HG03196 (cell line): ENCODE data around the gene CNRIP1.

ENCODE experiments used
- ATAC-seq: cut with Tn5 transposase; IDR thresholded peaks from one replicate; pipeline ENCODE4 v1.9.1; 2021; ENCODE audit not compliant: unreplicated experiment

CNRIP1 gene

GRCh38 chr2:68293024-68293423 is 26.7 kb downstream of the CNRIP1 start:
- ATAC-seq = no peak

DNA sequence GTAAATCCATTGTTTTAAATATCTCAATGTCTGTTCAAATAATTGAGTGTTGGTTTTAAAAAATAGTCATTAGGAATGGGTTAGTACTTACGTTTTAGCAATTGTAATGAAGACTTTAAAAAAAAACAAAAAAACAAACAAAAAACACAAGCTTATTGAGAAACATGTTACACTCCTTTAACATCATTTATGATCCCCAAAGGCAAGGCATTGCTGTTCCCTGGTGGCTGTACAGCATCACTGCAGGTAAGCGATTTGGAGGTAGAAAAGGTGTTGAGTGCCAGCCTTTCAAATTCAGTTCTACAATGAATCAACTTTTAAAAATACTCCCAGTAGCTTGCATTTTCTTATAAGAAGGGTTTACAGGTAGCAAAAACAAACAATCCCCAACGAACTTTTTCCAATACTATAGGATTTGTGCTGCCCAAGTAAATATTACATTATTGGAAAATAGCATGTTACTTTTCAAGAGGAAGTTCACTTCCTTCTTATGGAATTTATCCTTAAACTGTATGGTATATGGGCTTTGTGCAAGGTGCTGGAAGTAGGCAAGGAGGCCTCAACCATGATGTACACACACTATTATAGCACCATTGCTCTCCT is 27.5 kb downstream of the CNRIP1 start:
- ATAC-seq = no peak

GRCh38 chr2:68291314-68291713 is 28.4 kb downstream of the CNRIP1 start:
- ATAC-seq = no peak

- ATAC-seq = no peak
Measured at GRCh38 chr2:68290901-68291300, 28.8 kb downstream of the CNRIP1 start.

DNA sequence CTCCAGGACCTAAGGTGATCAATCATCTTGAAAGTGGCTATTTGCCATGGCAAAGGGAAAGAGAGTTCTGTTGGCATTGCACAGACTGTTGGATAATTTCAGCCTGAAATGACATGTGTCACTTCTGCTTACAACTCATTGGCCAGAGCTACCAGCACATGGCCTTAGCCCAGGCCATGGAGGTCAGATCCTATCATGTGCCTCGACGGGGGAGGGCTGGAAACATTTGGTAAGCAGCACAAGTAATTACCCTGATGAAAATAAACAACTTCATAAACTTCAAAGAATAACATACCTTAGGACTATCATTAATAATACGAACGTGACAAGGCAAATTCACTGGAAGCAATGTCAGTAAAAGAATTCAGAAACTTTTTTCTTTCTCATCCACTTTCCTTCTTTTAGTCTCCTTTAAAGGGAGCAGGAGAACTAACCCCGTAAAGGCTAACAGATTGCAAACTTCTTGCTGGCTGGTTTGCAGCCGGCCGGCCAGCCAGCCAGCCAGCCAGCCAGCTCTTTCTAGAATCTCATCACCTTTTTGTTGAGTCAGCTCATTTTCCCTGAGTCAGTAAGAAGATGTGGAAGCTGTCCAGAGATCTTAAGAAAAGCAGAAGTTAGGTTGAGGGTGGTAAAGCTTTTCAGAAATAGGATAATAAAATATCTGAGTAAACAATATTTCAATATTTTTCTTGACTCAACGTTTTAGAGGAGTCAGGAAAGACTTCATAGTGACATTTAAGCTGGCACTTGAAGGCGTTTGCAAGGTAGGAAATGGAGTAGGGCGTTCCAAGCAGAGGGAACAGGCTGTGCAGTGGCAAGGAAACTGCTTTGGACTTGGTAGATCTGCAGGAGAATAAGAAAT is 31.9 kb downstream of the CNRIP1 start:
- ATAC-seq = no peak

GRCh38 chr2:68284896-68285295 is 34.9 kb downstream of the CNRIP1 start:
- no peak for ATAC-seq

DNA sequence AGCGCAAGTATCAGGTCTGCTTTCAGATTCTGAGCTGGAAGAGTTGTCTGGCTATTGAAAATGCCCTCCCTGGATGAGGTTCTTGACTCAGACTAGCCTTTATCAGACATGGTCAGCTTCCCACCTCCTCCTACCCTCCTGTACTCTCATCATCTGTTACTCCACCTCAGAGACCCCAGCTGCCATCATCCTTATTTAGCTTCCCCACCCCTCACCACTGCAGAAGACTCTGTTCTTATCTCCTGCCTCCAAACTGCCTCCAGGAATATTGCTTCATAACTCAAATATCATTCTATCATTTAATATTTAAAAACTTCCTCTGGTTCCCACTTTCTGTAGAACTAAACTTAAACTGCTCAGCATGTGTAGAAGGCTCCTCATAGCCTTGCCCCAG is 36.3 kb downstream of the CNRIP1 start:
- no peak for ATAC-seq

- ATAC-seq = no peak
Measured at GRCh38 chr2:68282811-68283418, 36.8 kb downstream of the CNRIP1 start.

- no peak for ATAC-seq
Measured at GRCh38 chr2:68280796-68281195, 39.0 kb downstream of the CNRIP1 start.

DNA sequence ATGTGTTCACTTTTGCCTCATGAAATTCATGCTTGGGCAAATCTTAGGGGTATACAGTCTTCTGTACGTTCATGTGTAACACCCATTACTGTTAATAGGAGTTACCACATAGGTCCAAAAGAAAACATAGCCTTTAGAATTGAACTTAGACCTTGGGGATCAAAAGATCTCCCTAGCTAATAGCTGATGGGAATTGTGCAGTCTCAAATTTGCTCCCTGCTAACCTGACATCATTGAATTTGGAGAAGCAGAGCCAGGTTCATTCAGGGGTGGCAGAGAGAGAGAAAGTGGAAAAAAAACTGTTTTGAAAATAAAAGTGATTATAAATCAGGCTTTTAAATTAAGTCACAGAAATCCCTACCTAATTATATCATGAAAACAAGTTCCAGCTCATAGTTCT is 39.4 kb downstream of the CNRIP1 start:
- ATAC-seq = no peak

GRCh38 chr2:68279691-68280090 is 40.1 kb downstream of the CNRIP1 start:
- ATAC-seq = no peak

GRCh38 chr2:68278169-68278568 is 41.6 kb downstream of the CNRIP1 start:
- no peak for ATAC-seq

GRCh38 chr2:68274022-68274421 is 45.7 kb downstream of the CNRIP1 start:
- ATAC-seq = no peak

DNA sequence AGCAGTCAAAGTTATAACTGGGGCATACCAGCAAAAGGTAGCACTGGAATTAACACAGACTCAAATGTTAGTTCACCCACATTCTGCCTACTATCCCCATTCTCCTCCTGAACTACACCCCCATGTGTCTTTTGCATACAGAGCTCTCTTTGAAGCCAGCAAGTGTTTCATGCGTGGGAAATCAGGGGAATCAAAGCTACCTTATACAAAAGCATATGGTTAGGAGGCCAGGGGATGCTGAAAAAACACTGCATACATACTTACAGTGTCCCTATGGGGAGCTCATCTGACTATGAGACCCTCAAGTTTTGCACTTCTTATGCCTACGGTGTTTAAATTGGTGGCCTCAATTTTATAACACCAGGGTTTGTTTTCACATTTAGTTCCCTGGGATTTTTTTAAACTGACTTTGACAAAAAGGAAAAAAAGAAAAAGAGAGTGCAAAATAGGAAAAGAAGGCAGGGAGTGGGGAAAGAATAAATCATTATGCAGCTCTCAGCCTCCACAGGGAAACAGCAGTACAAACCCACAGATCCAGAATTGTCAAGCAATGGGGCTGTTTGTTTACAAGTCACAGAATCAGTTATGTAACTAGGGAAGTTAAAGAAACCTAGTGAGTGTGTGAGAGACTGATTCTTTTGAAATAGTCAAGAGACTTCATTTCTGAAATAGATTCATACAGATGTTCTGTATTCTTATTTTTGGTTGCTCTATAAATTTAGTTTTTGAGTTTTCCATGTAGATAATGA is 47.3 kb downstream of the CNRIP1 start:
- ATAC-seq = no peak

GRCh38 chr2:68266655-68267054 is 53.1 kb downstream of the CNRIP1 start:
- no peak for ATAC-seq

- no peak for ATAC-seq
Measured at GRCh38 chr2:68263632-68264031, 56.1 kb downstream of the CNRIP1 start.

DNA sequence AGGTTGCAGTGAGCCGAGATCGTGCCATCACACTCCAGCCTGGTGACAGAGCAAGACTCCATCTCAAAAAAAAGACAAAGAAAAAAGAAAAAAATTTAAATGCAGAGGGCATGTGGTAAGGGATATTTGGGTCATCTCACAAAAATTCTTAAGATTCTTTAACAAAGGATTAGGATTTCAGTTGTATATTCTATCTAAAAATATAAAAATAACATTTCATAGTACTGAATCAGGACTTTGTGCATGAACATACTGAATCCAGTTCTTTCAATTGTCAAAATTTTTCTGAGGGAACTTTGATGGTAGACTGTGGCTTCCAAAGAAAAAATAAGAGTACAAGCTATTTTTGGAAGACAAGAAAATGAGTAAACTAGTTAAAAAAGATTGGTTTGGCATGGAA is 60.9 kb downstream of the CNRIP1 start:
- no peak for ATAC-seq

DNA sequence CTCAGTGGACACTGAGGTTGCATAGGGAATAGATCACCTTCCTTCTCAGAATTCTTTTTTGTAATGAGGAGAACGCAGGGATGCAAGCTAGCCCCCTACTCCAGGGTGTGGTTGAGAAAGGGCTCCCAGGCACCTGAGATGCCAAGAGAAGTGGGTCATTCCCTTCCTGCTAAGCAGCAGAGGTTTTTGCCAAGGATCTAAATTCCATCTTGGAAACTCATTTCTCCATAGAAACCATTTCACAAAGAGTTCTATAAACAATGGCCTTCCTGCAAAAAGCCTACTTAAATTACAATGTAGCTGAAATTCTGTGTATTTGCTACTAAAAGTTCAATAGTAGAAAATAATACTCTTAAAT is 63.7 kb downstream of the CNRIP1 start:
- ATAC-seq = no peak

DNA sequence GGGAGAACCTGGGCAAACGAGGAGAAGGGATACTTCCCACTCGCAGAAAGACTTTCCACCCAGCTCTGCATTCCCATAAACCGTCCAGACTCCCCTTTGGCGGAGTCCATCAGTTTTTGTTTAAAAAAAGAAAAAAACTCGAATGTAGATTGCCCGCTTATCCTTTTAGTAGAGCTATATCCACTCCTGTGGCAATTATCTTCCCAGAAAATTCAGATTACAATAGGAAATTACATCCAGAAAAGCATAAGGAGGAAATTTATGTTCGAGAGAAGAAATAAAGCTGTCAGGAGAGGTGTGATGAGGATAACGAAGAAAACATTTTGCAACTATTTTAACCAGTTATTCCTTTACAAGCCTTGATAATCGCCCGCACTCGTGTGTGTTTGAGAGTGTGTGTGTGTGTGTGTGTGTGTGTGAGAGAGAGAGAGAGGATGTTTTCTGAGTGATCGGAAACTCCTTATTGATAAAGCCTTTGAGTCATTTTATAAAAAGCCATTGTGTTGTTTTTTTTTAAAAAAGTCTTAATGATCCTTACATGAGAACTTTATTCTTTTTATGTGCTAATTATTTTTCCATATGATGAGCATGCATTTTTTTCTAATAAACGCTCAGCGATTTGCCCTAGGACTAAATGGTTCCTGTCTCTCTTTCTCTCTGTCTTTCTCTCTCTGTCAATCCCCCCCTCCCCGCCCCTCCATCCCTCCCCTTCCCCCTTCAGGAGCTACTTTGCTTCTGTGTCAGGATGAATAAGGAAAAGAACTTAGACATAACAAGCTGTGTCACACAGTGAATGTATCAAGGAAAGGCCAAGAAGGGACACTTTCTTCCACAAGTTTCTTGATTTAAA is 66.3 kb downstream of the CNRIP1 start:
- no peak for ATAC-seq

- peak; percentile 83 for ATAC-seq
Measured at GRCh38 chr2:68252400-68253218, 67.1 kb downstream of the CNRIP1 start, which contains the start of gene PPP3R1. Gene PPP3R1, minus strand, starts transcription at chr2:68252532. Its CDS starts 405 bp downstream, at chr2:68252127.
